Suprapubic skin (tissue), 3 donors: ENCODE data around the gene TFDP3.

Experiments
- CTCF ChIP-seq, 2 donors: fragments of 200-600 bp in 1 of 2; fragments of 450-650 bp in 1 of 2; sonication (generic) in 1 of 2; IDR thresholded peaks; one replicate each; pipeline ENCODE4 v1.5.1; 2016 to 2019; ENCODE audit warnings: antibody characterized with exemption in 2 of 2, mild to moderate bottlenecking in 1 of 2, moderate library complexity in 1 of 2
- EP300 ChIP-seq: sonication (generic); formaldehyde crosslinking; IDR thresholded peaks from one replicate; pipeline ENCODE4 v1.6.1; 2017; ENCODE audit warnings: antibody characterized with exemption
- POLR2A ChIP-seq, 2 donors: fragments of 450-650 bp; IDR thresholded peaks; one replicate each; pipeline ENCODE4 v1.6.1; 2017; ENCODE audit warnings: antibody characterized with exemption in 2 of 2, mild to moderate bottlenecking in 2 of 2, moderate library complexity in 2 of 2

GRCh38 chrX:133246921-133247320 lies 28.8 kb upstream of the TFDP3 start:
- TF ChIP-seq CTCF (IDR thresholded peaks at IDR 0.05) (no peak), POLR2A (IDR thresholded peaks at IDR 0.05) (no peak), EP300 (no peak)
